ENCODE measurements around the gene EXOSC1.
"Not testable (repeated sequence)": the region's sequence is repeated elsewhere in the genome, so short reads cannot be mapped to it uniquely, and the experiment has no call there.

EXOSC1 gene

GRCh38 chr10:97428572-97428981 lies 17.2 kb downstream of the EXOSC1 start:
- H3K27ac Mint-ChIP-seq, result peak overlapping the region; percentile 46 to 82 (median 76)
- H3K27me3 Mint-ChIP-seq (ENCODE audit: low read depth), result no peaks in the 10 kb centered on the region
- peaks cover 19% of the 10 kb centered on the region for H3K4me1 Mint-ChIP-seq
- no peak for TF ChIP-seq CTCF (IDR thresholded peaks at IDR 0.05; ENCODE audit: unreplicated experiment in 3 of 3)
- peaks cover 38% of the 10 kb centered on the region for H3K36me3 Mint-ChIP-seq (ENCODE audit: low read depth)
- no peaks in the 10 kb centered on the region for H3K9me3 Mint-ChIP-seq
- H3K4me3 Mint-ChIP-seq, result peak overlapping the region; percentile 76 to 84 (median 82)

- H3K27ac Mint-ChIP-seq, result peak overlapping the region; percentile 76 to 91 (median 89)
- peak overlapping the region; percentile 93 to 94 (median 93) for H3K4me3 Mint-ChIP-seq
- H3K4me1 Mint-ChIP-seq, result peaks cover 24% of the 10 kb centered on the region
- no peaks in the 10 kb centered on the region for H3K27me3 Mint-ChIP-seq (ENCODE audit: low read depth)
- no peak for TF ChIP-seq CTCF (IDR thresholded peaks at IDR 0.05; ENCODE audit: unreplicated experiment in 3 of 3)
- no peaks in the 10 kb centered on the region for H3K9me3 Mint-ChIP-seq
- H3K36me3 Mint-ChIP-seq (ENCODE audit: low read depth), result peaks cover 34% of the 10 kb centered on the region
These were observed 18.1 kb downstream of the EXOSC1 start for GRCh38 chr10:97427571-97428179.

- no peak for TF ChIP-seq CTCF (IDR thresholded peaks at IDR 0.05; ENCODE audit: unreplicated experiment in 3 of 3)
- no peaks in the 10 kb centered on the region for H3K9me3 Mint-ChIP-seq
- H3K36me3 Mint-ChIP-seq (ENCODE audit: low read depth), result peaks cover 31% of the 10 kb centered on the region
- H3K27ac Mint-ChIP-seq, result peak overlapping the region; percentile 76 to 91 (median 89)
- no peaks in the 10 kb centered on the region for H3K27me3 Mint-ChIP-seq (ENCODE audit: low read depth)
- peaks cover 24% of the 10 kb centered on the region for H3K4me1 Mint-ChIP-seq
- H3K4me3 Mint-ChIP-seq, result peak overlapping the region; percentile 93 to 94 (median 93)
These were observed 18.8 kb downstream of the EXOSC1 start for GRCh38 chr10:97426776-97427570.

GRCh38 chr10:97425964-97426775 lies 19.6 kb downstream of the EXOSC1 start, which contains the start of gene PGAM1:
Gene PGAM1, plus strand, starts transcription at chr10:97426191. Its CDS starts 117 bp downstream, at chr10:97426308.
- H3K9me3 Mint-ChIP-seq, result no peaks in the 10 kb centered on the region
- H3K27ac Mint-ChIP-seq, result peak within 1 kb of the TSS; percentile 76 to 91 (median 89)
- H3K36me3 Mint-ChIP-seq (ENCODE audit: low read depth), result peaks cover 23% of the 10 kb centered on the region
- H3K4me1 Mint-ChIP-seq, result peaks cover 24% of the 10 kb centered on the region
- no peaks in the 10 kb centered on the region for H3K27me3 Mint-ChIP-seq (ENCODE audit: low read depth)
- TF ChIP-seq CTCF (IDR thresholded peaks at IDR 0.05; ENCODE audit: unreplicated experiment in 3 of 3), result peak; percentile 44 to 61 (median 47)
- peak within 1 kb of the TSS; percentile 93 to 94 (median 93) for H3K4me3 Mint-ChIP-seq

- peak overlapping the region in 2 of 3 experiments; percentile 47 to 55 for H3K27ac Mint-ChIP-seq
- peaks cover 32% of the 10 kb centered on the region for H3K4me1 Mint-ChIP-seq
- H3K4me3 Mint-ChIP-seq, result peak overlapping the region; percentile 63 to 93 (median 74)
- H3K9me3 Mint-ChIP-seq; H3K36me3 Mint-ChIP-seq (ENCODE audit: low read depth); H3K27me3 Mint-ChIP-seq (ENCODE audit: low read depth): not testable (repeated sequence)
These were observed 22.1 kb downstream of the EXOSC1 start for GRCh38 chr10:97423757-97424098.

- TF ChIP-seq CTCF (IDR thresholded peaks at IDR 0.05; ENCODE audit: unreplicated experiment in 3 of 3), result no peak
- H3K36me3 Mint-ChIP-seq (ENCODE audit: low read depth), result no peaks in the 10 kb centered on the region
- H3K9me3 Mint-ChIP-seq, result no peaks in the 10 kb centered on the region
- no peaks in the 10 kb centered on the region for H3K27me3 Mint-ChIP-seq (ENCODE audit: low read depth)
- peaks cover 18% of the 10 kb centered on the region for H3K4me1 Mint-ChIP-seq
- no peak overlapping the region for H3K4me3 Mint-ChIP-seq
- peak overlapping the region in 2 of 3 experiments; percentile 20 to 95 for H3K27ac Mint-ChIP-seq
These were observed 29.2 kb downstream of the EXOSC1 start for GRCh38 chr10:97416565-97416964.

Measured in nephron (organoid).